Liver (tissue), 3 donors: ENCODE results near the gene PNMA8B.

Experiments
- MAX ChIP-seq: IDR thresholded peaks from 2 replicates; pipeline ENCODE4 v1.6.1; 2016; ENCODE audit warnings: antibody characterized with exemption
- RAD21 ChIP-seq, 2 donors: IDR thresholded peaks; 2 replicates each; pipeline ENCODE4 v1.6.1; 2016; ENCODE audit warnings: antibody characterized with exemption in 2 of 2, mild to moderate bottlenecking in 2 of 2
- YY1 ChIP-seq: IDR thresholded peaks from 2 replicates; pipeline ENCODE4 v1.6.1; 2016; ENCODE audit warnings: antibody characterized with exemption, mild to moderate bottlenecking
- TF ChIP-seq, protein P1 (sequence below): fragments of 150-350 bp; IDR thresholded peaks from 2 replicates; pipeline ENCODE4 v1.5.1; 2017; ENCODE audit warnings: improper control_type of control experiment, low read depth, low read length; ENCODE audit not compliant: missing input control
- donor health status: healthy.
- donor health status: healthy.

GRCh38 chr19:46448601-46449000 lies 47.1 kb downstream of the PNMA8B start:
- TF ChIP-seq, protein P1, sequence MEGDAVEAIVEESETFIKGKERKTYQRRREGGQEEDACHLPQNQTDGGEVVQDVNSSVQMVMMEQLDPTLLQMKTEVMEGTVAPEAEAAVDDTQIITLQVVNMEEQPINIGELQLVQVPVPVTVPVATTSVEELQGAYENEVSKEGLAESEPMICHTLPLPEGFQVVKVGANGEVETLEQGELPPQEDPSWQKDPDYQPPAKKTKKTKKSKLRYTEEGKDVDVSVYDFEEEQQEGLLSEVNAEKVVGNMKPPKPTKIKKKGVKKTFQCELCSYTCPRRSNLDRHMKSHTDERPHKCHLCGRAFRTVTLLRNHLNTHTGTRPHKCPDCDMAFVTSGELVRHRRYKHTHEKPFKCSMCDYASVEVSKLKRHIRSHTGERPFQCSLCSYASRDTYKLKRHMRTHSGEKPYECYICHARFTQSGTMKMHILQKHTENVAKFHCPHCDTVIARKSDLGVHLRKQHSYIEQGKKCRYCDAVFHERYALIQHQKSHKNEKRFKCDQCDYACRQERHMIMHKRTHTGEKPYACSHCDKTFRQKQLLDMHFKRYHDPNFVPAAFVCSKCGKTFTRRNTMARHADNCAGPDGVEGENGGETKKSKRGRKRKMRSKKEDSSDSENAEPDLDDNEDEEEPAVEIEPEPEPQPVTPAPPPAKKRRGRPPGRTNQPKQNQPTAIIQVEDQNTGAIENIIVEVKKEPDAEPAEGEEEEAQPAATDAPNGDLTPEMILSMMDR = no peak
- TF ChIP-seq RAD21 (IDR thresholded peaks at IDR 0.05) = no peak
- no peak for TF ChIP-seq MAX
- no peak for TF ChIP-seq YY1
